ENCODE data around the gene TMTC1.
"Not testable (repeated sequence)": the region's sequence is repeated elsewhere in the genome, so short reads cannot be mapped to it uniquely, and the experiment has no call there.

Gene TMTC1

DNA sequence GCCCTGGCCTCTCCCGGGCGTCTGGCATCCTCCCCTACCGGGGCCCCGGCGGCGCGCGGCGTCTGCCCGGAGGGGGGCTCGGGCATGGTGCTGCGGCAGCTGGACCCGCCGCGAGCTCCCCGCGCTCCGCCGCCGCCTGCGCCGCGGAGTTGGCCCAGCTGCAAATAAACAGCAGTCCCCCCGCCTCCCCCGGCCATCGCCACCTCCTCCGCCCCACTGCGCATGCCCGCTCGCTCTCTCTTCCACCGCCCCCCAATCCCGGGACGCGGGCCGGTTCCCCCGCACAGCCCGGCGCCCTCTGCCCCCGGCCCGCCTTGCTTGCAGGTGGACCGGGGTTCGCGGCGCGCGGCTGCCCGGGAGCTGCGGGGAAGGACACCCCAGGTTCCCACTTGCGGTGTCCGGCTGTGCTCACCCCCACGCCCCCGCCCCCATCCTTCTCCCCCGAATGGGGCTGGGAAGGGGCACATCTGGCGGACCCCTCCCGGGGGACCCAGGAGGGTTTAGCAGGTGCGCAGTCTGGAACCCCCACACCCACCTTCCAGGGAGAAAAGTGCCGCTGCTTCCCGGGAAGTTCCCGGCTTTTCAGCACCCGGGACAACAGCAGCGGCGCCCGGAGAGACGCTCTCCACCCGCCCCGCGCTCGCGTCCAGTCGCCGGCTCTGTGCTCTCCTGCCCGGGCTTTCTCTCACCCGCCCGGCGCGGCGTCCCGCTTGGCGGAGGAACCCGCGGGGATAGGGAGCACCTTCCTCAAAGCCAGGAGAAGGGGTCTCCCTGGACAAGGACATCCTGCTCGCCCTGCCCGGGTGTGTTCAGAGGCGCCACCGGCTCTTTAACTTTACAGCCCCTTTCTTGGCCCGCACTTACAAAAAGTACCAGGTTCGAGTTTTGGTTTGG, at the start of gene TMTC1:
Gene TMTC1 (minus strand): TSS at position 170 of the 894 bp plus-strand sequence. CDS start 191 bp downstream, outside the sequence.
- DNase-seq: peak; percentile 62

DNA sequence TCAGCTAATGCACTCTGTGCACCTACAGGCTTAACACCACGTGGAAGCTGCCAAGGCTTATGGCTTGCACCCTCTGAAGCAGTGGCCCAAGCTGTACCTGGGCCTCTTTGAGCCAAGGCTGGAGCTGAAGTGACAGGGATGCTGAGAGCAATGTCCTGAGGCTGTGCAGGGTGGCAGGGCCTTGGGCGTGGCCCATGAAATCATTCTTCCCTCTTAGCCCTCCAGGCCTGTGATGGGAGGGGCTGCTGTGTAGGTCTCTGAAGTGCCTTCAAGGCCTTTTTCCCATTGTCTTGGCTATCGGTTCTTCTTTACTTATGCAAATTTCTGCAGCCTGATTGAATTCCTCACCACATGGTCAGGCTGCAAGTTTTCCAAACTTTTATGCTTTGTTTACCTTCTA, 47.4 kb upstream of the TMTC1 start:
- DNase-seq: no peak

DNA sequence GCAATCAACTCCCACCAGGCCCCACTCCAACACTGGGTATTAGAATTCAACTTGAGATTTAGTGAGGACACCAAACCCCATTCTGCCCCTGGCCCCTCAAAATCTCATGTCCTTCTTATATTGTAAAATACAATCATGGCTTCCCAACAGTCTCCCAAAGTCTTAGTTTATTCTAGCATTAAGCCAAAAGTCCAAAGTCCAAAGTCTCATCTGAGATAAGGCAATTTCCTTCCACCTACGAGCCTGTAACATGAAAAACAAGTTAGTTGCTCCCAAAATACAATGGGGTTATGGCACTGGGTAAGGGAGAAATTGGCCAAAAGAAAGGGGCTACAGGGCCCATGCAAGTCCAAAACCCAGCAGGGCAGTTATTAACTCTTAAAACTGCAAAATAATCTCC, 46.6 kb upstream of the TMTC1 start:
- no peak for DNase-seq

DNA sequence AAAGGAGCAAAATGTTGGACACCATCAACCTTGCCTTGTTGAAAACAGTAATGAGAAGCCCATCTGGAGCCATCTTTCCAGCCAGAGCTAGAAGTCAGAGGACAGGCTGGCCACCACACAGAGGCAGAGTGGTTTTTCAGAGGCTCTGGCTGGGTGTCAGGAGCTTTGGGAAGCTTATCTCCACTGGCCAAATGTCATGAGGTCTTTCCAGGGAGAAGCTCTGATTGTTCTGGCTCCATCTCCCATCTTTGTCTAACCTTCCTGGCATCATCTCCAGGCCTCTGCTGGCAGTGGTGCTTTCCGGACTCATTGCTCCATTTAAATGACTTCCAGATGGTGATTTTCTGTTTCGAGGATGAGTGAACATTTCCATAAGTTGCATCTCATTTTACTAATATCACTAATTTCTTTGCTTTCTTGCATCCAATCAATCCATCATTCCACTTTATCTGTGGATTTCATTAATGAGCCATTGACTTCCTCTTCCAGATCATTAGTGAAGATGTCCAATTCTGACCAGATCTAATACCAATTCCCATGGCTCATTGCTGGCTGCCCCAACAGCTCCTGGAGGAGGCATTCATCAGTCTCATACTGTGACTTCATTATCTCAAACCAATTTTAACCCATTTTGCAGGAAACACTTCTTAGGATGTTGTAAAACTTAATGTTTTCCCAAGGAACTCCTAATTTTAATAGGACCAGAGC, 35.3 kb upstream of the TMTC1 start:
- no peak for DNase-seq

DNA sequence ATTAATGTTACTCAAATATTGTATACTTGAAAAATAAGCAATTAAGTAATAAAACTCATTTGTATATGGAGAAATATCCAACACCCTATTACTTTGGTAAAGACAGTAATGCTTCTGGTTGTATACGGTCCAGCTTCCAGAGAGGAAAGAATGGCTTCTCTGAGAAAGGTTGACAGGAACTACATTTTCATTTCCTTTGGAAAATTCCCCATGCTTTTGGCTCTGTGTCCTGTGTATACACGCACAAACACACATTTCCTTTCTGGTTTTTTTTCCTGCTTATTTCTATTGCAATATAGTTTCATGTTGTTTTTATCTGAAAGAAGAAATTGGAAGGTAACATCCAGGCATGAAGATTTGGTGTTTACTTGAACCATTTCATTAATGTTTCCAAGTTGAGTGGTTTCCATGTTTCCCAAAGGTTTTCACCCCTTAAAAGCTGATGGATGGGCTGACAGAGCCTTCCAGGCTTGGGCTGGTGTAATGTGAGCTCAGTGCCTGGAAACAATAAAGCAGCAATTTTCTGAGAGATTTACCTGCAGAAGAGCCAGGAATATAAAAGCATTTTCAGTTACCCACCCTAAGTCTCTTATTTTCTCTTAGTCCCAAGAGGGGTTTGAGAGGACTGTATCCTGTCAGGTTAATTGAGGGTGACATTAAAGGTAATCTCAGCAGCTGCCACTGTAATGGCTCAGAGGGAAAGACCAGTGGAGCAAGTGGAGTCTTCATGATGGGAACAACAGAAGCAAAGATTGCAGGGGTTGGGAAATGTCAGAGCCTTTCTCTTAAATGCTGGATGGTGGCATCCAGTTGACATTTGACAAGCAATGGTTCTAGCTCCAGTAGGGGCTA, 33.4 kb upstream of the TMTC1 start:
- DNase-seq: no peak

DNA sequence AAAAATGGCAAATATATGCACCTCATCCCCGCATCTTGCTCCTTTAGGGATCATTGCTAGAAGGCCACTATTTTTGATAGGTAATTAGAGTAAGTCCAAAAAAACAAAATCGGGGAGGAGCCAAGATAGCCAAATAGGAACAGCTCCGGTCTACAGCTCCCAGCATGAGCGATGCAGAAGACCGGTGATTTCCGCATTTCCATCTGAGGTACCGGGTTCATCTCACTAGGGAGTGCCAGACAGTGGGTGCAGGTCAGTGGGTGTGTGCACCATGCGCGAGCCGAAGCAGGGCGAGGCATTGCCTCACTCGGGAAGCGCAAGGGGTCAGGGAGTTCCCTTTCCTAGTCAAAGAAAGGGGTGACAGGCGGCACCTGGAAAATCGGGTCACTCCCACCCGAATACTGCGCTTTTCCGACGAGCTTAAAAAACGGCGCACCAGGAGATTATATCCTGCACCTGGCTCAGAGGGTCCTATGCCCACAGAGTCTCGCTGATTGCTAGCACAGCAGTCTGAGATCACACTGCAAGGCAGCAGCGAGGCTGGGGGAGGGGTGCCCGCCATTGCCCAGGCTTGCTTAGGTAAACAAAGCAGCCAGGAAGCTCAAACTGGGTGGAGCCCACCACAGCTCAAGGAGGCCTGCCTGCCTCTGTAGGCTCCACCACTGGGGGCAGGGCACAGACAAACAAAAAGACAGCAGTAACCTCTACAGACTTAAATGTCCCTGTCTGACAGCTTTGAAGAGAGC, 26.0 kb upstream of the TMTC1 start:
- not testable (repeated sequence) for DNase-seq

DNA sequence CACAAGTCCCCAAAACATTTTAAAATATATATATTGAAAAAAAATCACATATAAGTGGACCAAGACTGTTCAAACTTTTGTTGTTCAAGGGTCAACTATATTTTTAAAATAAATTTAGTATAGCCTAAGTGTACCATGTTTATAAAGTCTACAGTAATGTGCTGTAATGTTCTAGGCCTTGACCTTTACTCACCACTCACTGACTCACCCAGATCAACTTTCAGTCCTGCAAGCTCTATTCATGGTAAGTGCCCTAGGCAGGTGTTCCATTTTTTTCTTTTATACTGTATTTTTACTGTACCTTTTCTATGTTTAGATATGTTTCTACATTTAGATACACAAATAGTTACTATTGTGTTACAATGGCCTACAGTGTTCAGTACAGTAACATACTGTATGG, 23.4 kb upstream of the TMTC1 start:
- no peak for DNase-seq

DNA sequence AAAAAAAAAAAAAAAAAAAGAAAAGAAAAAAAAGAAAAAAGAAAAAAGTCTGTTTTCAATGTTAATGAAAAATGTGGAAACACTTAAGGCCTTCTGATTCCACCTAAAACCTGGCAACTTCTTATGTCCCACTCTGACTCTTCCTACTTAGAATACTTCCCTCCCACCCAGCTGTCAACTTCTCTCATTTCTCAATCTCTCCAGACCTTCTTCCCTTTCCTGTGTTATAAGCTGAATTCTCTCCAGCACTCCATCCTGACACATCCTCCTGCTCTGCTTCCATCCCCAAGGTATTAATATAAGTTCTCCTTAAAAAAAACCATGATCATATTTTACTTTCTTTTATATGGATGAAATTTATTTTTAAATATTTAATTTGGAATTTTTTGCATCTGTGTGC, 20.3 kb upstream of the TMTC1 start:
- DNase-seq: no peak

DNA sequence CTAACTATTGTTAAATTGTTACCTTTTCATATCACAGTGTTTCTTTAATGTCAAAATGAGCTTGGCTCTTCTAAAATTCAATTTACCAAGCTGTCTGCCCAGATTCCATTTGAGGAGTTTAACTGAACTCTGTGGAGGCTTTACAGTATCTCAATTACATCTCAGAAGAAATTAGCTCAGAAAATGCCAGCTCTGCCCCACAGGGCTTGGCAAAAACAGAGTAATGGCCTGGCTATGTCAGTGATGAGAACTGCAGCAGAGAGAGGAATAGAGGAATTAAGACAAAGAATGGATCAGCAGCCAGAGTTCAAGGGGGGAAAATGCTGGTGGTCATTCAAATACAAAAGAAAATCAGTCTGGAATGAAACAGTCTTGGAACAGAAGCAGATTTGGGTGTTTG, 15.8 kb upstream of the TMTC1 start:
- no peak for DNase-seq

DNA sequence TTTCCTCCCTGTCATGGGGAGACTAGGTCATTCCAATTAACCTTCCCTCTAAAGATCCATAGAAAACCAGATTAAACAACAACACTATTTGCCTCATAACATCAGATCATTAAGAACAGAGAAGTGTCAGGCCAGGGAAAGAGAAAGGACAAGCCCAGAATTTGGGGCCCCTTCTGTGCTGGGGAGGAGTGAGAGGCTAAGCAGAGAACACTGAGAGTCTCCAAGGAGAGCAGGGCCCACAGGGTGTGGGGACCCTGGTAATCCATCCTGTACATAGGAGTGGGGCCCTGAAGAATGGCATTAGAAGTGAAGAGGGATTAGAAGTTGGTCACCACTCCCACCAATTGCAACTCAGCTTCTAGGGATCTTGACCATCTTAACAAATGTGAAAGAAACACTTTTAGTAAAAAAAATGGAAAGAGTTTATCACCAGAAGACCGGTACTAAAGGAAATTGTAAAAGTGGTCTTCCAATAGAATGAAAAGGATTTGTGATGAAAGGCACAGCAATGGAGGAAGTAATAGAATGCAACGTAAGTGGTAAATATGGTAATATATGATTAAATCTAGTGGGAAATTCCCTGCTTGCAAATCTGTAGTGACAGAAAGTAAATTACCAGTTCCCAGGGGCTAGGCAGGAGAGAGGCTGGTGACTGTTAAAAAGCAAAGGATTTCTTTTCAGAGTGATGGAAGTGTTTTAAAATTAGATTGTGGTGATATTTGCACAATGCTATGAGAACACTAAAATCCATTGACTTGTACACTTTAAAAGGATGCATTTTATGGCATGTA, 14.0 kb upstream of the TMTC1 start:
- DNase-seq: no peak

DNA sequence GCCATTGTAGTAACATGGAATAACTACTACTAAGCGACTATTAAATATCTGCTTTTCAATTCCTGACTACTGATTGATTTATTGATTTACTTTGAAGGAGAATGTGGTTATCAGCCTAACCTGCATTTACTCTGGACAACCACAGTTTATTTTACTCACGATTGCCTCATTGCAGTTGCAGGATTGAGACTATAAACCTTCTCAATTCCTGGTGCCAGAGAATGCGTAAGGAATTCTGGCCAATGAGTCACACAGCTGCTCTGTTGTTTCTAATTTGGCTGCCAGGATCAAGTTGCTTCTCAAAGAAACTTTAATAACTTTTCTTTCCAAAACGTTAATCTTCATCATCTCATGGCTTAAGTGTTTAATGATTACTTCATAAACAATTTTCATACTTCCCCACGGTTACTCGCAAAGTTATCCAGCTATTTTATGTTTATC, 13.1 kb upstream of the TMTC1 start:
- DNase-seq: no peak

DNA sequence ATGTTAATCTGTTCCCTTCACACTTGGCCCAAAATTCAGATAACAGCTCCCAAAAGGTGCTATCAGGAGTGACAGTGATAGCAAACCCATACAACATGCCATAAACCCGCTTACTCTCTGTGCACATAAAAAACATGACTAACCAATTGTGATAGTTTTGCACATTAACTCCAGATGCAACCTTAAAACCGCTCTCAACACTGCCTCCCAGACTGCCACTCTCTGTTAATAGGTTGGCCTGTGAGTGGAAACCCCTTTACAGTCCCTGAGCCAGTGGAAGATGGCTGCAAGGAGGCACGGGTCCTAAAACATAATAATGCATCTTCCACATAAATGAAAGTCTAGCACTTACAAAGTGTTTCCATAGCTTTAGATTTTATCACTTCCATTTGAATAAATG, 12.0 kb upstream of the TMTC1 start:
- no peak for DNase-seq

DNA sequence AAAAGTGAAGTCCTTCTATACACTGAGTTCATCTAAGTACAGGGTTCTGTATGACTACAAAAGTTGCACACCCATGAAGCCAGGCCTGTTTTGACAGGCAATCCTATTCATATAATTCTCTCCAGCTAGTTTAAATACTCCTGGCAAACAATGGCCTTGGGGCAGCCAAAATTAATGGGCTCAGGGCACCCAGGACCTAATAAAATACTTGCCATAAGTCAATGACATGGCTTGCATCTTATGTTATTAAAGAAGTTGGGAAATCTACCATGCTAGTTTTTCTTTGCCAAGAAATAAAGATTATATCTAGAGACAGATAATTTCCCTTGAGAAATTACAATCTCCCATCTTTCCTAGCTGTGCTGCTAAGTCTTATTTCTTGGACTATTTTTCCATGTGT, 11.1 kb upstream of the TMTC1 start:
- no peak for DNase-seq

DNA sequence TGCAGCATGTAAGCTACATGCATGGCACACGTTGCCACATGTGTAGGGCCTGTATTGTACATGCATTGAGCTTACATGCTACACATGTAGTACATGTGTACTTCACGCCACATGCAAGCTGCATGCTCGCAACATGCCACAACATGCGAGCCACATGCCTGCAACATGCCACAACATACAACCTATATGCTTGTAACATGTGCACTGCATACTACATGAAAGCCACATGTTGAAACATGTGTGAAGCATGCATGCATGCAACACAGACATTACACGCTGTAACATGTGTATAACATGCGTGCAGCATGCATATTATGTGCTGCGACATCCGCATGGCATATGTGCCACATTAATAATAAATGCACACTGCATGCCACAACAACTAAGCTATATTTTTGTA, 9.1 kb upstream of the TMTC1 start:
- no peak for DNase-seq

DNA sequence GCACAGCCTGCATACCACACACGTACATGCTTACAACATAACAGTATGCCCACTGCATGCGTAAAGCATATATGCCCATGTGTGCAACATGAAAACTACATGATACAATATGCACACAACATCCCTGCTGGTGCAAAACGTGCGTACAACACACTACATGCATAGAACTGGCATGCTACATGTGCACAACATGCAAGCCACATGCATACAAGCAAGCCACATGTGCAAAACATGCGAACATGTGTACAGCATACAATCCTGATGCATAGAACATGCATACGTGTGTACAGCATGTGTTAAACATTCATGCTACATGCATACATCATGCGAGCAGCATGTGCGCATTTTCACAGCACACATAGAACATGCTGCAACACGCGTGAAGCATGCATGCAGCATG, 8.4 kb upstream of the TMTC1 start:
- no peak for DNase-seq

DNA sequence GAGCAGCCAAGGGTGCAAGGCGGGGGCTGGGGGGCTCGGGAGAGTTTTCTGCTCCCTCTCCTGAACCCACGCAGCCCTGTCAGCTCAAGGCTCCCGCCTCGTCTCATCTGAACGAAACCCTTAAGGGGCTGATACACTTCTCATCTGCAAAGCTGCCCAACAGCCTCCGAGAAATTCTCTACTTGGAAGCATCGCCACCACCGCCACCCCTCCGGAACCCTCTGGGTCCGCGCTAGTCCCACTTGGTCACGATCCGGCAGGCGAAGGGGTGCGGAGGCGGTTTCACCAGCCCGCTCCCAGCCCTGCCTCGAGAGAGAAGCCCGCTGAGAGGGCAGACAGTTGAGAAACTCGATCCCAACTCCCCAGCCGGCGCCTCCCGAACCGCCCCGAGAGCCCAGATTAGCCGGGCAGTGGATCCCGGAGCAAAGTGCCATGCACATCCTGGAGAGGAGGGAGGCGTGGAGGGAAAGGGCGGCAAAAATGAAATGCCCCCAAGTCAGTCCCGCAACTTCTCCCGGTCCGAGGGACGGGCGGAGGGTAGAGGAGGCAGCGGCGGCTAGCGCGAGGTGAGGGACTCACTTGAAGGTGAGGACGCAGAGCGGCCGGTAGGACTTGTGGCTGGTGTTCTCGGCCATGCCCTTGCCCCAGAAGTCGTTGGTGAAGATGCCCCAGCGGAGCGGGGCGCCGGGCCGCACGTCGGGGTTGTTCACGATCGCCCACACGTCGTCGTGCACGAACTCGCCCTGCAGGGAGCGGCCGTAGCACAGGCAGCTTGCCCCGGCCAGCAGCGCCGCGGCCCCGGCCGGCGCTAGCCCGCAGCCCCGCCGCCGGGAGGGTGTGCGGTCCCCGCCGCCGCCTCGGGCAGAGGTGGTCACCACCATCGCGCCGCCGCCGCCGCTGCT, 620 bp downstream of the TMTC1 start:
- peak; percentile 52 for DNase-seq

DNA sequence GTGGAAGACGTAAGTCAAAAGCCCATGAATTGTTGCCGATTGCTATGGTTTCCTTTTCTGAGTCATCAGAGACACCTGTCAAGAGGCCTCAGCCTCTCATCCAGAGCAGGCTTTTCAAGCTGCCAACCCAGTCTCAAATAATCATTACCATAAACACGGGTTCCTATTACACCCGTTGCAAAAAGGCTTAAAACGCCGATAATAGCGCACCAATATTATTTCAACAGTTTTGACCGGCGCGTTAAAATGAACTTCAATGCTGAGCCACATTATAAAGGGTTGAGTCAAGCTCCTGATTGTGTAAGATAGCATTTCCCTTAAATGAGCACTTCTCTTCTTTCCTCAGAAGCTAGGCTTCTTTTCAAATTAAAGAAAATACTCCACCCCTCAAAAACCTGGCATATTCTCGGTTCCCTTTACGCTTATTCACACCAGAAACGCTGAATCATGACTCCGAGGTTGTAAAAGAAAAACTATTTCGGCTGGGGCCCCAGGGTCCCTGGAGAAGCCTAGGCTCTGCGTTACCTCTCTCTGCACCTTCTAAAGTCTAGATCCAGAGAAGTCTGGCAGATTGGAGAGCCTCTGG, 1.4 kb downstream of the TMTC1 start:
- DNase-seq: no peak

DNA sequence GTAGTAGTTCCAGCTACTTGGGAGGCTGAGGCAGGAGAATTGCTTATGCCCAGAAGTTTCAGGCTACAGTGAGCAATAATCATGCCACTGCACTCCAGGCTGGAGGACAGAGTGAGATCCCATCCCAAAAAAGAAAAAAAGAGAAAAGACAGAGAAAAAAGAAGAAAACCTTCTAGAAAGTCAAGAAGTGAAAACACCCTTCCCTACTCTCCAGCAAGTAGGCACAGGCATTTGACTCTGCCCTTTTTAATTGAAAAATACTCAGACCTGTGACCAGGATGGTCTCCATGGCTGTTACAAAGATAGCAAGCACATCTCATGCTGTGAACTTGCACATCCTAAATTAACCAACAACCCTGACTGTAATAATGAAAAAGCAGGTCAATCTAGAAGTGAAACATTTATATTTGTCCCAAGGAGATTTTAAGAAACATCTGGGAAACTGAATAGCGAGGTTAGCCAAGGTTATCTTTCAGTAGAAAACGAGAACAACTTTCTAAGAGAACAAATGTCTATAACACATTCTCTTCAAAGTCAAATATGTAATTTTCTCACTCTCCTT, 2.0 kb downstream of the TMTC1 start:
- no peak for DNase-seq

DNA sequence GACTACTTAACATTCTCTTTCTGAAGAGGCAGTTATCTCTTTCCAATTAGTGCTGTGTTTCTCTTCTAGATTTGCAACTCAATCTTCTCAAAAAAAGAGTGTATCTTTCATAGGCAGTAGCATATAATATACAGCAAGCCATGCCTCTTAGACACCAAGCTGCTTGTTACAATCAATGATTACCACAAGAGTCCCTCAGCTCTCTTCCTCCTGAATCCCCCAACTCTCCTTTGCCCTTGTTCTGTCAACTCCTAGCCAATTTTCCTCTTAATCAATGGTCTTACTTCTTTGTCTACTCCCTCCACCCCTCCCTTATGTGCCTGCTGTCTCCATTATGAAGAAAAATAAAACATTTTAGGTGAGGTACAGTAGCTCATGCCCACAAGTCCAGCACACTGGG, 2.6 kb downstream of the TMTC1 start:
- DNase-seq: no peak

DNA sequence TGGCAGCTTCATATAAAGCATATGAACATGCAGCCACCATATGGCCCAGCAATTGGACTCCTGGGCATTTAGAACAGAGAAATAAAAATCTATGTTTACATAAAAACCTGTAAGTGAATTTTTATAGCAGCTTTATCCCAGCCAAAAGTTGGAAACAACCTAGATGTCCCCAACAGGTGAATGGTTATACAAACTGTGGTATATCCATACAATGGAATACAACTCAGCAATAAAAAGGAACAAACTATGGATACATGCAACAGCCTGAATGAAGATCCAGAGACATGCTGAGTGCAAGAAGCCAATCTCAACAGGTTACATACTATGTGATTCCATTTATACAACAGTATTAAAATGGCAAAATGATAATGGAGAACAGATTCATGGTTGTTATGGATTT, 3.7 kb downstream of the TMTC1 start:
- DNase-seq: no peak
